ENCODE results near the gene NDUFS7. TPM values are rescaled to one million over a fixed set of nuclear protein-coding genes. Genes with fewer than 3 reads are reported as not detected.
"Not testable (repeated sequence)": the region's sequence is repeated elsewhere in the genome, so short reads cannot be mapped to it uniquely, and the experiment has no call there.

The NDUFS7 gene
- total RNA-seq, 6 experiments from 2014 or later: 91.9 to 105 (median 97.6) TPM

DNA sequence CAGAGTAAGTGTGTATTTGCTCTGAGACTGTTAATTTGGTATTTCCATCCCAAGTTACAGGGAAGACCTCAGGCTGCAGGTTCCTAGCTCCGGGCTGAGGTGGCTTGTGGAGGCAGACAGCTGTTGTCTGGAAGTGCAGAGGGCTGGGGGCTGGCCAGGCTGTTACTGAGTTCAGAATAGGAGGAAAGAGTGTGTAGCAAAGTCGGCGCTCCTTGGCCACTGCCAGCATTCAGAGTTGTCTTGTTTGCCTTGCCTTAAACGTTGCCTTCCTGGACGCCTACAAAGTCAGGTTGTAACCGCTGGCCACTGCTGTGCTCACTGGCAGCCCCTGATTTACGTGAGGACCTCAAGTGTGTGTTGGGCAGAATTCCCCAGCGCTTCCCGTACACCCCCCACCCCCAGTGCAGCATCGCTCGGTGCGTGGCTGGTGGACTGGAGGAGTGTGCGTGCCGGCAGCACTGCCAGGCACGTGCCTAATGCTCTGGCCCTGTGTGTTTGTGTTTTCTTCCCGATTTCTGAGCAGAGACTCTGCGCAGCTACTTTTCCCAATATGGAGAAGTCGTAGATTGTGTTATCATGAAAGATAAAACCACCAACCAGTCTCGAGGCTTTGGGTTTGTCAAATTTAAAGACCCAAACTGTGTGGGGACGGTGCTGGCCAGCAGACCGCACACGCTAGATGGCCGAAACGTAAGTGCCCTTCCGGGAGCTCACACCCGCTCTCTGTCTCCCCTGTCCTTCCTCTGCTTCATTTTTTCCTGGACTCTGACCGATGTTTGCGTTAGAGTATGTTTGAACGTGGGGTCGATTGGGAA is 34.2 kb downstream of the NDUFS7 start:
- DNase-seq: no peak
- H3K4me3 Mint-ChIP-seq: peak overlapping the region; percentile 24; the same call in 1 of the 2 replicates
- H3K4me1 Mint-ChIP-seq (ENCODE audit: low read depth): peaks cover 26% of the 10 kb centered on the region
- peak overlapping the region; percentile 70 for H3K27ac Mint-ChIP-seq
- TF ChIP-seq, protein P1, sequence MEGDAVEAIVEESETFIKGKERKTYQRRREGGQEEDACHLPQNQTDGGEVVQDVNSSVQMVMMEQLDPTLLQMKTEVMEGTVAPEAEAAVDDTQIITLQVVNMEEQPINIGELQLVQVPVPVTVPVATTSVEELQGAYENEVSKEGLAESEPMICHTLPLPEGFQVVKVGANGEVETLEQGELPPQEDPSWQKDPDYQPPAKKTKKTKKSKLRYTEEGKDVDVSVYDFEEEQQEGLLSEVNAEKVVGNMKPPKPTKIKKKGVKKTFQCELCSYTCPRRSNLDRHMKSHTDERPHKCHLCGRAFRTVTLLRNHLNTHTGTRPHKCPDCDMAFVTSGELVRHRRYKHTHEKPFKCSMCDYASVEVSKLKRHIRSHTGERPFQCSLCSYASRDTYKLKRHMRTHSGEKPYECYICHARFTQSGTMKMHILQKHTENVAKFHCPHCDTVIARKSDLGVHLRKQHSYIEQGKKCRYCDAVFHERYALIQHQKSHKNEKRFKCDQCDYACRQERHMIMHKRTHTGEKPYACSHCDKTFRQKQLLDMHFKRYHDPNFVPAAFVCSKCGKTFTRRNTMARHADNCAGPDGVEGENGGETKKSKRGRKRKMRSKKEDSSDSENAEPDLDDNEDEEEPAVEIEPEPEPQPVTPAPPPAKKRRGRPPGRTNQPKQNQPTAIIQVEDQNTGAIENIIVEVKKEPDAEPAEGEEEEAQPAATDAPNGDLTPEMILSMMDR (IDR thresholded peaks at IDR 0.05): no peak
- peaks cover 18% of the 10 kb centered on the region for H3K36me3 Mint-ChIP-seq (ENCODE audit: low read depth)
- H3K9me3 Mint-ChIP-seq: no peaks in the 10 kb centered on the region
- no peaks in the 10 kb centered on the region for H3K27me3 Mint-ChIP-seq (ENCODE audit: insufficient read depth)

DNA sequence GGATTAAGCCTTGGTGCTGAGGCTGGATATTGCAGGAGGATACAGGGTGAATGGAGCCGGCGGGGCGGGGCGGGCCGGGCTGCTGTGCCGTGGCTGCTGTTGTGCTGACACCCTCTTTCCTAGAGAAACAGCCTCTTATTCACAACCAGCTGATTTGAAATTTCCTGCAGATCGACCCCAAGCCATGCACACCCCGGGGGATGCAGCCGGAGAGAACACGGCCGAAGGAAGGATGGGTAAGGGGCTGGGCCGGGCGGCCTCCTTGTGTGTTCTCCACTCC is 34.7 kb downstream of the NDUFS7 start:
- Mint-ChIP-seq H3K36me3 (ENCODE audit: low read depth) (peaks cover 22% of the 10 kb centered on the region), H3K27me3 (ENCODE audit: insufficient read depth) (no peaks in the 10 kb centered on the region), H3K9me3 (no peaks in the 10 kb centered on the region), H3K4me3 (no peak overlapping the region), H3K4me1 (ENCODE audit: low read depth) (peaks cover 26% of the 10 kb centered on the region), H3K27ac (no peak overlapping the region)
- no peak for DNase-seq
- TF ChIP-seq, protein P1 (IDR thresholded peaks at IDR 0.05): no peak

DNA sequence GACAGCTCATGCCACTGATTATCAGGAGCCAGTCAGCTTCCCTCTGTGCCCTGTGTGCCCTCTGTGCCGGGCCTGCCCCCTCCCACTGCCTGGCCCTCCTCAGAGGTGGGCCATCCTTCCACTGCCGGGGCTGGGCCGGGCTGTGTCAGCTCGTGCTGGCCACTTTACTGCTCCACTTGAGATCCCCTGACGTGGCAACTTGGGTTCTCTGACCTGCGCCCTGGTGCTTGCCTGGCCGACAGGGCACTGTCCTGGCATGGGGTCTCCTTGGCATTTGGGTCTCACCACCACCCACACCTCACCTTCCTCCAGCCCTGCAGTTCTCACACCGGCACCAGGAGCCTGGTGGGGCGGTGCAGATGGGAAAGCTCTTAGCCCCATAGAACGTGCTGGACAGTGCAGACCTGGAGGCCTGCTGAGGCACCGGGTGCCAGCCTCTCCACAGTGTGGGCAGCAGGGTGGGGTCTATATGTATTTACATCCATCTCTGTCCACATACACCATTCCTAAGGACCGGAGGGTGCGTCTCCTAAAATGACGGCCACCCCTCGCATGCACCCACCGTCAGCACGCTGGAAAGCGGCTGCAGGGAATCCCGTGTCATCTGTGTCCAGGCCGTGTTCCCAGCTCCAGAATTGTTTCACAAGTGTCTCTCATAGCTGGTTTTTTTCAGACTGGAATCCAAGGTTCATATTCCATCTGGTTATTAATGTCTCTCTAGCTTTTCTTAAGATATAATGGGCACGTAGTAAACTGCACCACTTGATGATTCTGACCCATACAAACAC is 35.4 kb downstream of the NDUFS7 start:
- TF ChIP-seq, protein P1 (IDR thresholded peaks at IDR 0.05): no peak
- DNase-seq: no peak
- H3K4me3 Mint-ChIP-seq: no peak overlapping the region
- H3K36me3 Mint-ChIP-seq (ENCODE audit: low read depth): peaks cover 22% of the 10 kb centered on the region
- H3K9me3 Mint-ChIP-seq: no peaks in the 10 kb centered on the region
- no peak overlapping the region for H3K27ac Mint-ChIP-seq
- H3K27me3 Mint-ChIP-seq (ENCODE audit: insufficient read depth): no peaks in the 10 kb centered on the region
- H3K4me1 Mint-ChIP-seq (ENCODE audit: low read depth): peaks cover 26% of the 10 kb centered on the region

DNA sequence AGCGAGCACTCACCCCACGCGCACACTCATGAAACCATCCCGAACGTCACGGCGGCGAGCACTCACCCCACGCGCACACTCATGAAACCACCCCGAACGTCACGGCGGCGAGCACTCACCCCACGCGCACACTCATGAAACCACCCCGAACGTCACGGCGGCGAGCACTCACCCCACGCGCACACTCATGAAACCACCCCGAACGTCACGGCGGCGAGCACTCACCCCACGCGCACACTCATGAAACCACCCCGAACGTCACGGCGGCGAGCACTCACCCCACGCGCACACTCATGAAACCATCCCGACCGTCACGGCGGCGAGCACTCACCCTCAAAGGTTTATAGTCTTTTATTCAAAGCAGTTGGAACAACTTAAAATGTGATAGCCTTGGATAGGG is 36.4 kb downstream of the NDUFS7 start:
- not testable (repeated sequence) for H3K27me3 Mint-ChIP-seq (ENCODE audit: insufficient read depth); DNase-seq; H3K4me3 Mint-ChIP-seq; H3K9me3 Mint-ChIP-seq; H3K27ac Mint-ChIP-seq
- peaks cover 22% of the 10 kb centered on the region for H3K36me3 Mint-ChIP-seq (ENCODE audit: low read depth)
- peaks cover 22% of the 10 kb centered on the region for H3K4me1 Mint-ChIP-seq (ENCODE audit: low read depth)

DNA sequence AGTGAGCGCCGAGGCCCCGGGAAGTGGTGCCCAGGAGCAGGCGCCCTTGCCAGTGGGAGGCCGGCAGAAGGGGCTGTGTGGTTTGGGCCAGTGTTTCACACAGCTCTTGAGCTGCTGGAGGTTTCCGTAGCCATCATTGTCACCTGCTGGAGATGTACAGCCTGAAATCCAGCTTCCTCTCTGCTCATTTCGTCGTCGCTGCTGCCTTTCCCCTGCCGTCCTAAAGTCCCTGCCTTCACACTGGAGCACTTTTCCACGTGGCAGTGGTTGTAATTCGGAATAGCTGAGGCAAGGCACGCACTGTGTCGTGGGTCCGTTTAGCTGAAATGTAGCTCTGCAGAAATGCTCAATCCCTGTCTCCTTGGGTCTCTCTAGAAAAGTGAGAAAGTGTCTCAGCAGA is 36.9 kb downstream of the NDUFS7 start:
- Mint-ChIP-seq H3K36me3 (ENCODE audit: low read depth) (peaks cover 22% of the 10 kb centered on the region), H3K27ac (no peak overlapping the region)

More for the DNA sequence above, 36.9 kb downstream of the NDUFS7 start:
- no peak overlapping the region for H3K4me3 Mint-ChIP-seq
- H3K4me1 Mint-ChIP-seq (ENCODE audit: low read depth): peaks cover 17% of the 10 kb centered on the region
- no peak for DNase-seq
- TF ChIP-seq, protein P1 (IDR thresholded peaks at IDR 0.05): no peak
- H3K9me3 Mint-ChIP-seq: no peaks in the 10 kb centered on the region
- no peaks in the 10 kb centered on the region; the same call in 1 of the 2 replicates for H3K27me3 Mint-ChIP-seq (ENCODE audit: insufficient read depth)

Measured in HFFc6 (cell line).